ENCODE measurements around the gene VAV2.

The VAV2 gene

DNA sequence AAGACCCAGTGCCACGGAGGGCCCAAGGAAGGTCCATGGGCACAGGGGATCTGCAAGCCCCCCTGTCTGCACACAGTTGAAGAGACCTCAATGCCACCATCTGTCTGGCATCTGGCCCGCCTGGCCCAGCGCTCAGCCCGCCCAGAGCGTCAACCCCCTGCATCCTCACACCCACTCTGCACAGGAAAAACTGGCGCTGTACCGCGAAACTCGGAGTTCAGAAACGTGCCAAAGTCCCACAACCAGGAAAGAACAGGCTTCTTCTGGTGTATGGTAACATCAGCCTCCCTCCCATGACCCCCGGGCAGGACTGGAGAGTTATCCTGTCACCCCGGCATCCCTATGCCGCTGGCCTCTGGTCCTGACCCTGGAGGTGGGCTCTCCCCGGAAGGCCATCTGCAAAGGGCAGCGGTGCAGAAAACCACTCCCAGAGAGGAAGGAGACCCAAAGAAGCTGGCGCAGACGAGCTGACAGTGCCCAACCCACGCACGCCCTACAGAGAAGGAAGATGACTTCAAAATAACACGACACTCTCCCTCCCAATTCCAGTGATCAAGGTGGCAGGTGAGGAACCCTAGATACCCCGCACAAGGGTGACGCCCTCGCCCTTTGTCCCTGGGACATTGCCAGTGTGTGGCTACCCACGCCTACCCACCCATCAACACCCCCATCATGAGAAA lies 18.9 kb downstream of the VAV2 start:
- DNase-seq (ENCODE audit: low spot score) = no peak
- in situ Hi-C loops (cut with MboI; ENCODE audit: low sequenced_read_pairs, unreplicated experiment) = no loop called here
- TF ChIP-seq, protein P1, sequence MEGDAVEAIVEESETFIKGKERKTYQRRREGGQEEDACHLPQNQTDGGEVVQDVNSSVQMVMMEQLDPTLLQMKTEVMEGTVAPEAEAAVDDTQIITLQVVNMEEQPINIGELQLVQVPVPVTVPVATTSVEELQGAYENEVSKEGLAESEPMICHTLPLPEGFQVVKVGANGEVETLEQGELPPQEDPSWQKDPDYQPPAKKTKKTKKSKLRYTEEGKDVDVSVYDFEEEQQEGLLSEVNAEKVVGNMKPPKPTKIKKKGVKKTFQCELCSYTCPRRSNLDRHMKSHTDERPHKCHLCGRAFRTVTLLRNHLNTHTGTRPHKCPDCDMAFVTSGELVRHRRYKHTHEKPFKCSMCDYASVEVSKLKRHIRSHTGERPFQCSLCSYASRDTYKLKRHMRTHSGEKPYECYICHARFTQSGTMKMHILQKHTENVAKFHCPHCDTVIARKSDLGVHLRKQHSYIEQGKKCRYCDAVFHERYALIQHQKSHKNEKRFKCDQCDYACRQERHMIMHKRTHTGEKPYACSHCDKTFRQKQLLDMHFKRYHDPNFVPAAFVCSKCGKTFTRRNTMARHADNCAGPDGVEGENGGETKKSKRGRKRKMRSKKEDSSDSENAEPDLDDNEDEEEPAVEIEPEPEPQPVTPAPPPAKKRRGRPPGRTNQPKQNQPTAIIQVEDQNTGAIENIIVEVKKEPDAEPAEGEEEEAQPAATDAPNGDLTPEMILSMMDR (IDR thresholded peaks at IDR 0.05; ENCODE audit: borderline replicate concordance, control extremely low read depth, extremely low read depth, insufficient read depth, missing control alignments) = no peak

DNA sequence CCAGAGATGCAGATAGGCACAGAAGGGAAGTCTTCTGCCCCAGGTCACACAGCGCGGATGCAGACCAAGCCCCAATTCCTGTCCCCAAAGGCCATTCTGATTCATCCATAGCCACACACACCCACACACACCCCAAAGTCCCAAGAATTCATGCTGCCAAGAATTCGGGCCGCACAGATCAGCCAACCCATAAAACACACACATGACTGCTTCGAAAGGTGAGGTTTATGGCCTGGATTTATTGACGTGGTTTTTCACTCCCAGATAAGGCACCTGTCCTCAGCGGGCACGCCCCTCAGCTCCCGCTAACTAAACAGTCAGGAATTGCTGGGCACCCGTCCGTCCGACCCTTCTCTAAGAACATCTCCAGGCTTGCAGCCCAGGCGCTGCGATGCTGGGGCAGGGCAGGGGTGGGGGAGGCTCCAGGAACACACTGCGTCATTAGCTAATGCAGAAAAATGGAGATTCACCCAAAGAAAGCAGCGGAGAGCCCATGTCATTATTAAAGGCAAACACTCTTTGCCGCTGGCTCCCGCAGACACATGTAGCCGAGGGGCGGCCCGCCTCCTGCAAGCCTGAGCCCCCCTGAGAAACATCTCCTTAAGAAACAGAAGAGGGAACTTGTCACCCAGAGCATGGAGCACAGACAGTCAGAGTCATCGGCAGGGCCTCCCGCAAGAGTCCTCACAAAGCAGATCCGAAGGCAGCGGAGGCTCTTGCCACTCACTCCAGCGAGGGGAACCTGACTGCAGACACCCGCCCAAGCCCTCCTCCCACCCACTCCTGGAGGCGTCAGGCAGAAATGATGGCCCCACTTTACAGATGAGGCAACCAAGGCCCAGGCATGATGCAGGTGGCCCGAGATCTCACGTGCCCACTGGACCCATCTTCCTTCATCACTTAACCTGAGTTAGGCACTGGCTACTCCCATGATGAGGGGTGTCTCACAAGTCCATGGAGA lies 19.9 kb downstream of the VAV2 start:
- TF ChIP-seq, protein P1 (IDR thresholded peaks at IDR 0.05; ENCODE audit: borderline replicate concordance, control extremely low read depth, extremely low read depth, insufficient read depth, missing control alignments) = no peak
- no peak for DNase-seq (ENCODE audit: low spot score)
- in situ Hi-C loops (cut with MboI; ENCODE audit: low sequenced_read_pairs, unreplicated experiment) = no loop called here

DNA sequence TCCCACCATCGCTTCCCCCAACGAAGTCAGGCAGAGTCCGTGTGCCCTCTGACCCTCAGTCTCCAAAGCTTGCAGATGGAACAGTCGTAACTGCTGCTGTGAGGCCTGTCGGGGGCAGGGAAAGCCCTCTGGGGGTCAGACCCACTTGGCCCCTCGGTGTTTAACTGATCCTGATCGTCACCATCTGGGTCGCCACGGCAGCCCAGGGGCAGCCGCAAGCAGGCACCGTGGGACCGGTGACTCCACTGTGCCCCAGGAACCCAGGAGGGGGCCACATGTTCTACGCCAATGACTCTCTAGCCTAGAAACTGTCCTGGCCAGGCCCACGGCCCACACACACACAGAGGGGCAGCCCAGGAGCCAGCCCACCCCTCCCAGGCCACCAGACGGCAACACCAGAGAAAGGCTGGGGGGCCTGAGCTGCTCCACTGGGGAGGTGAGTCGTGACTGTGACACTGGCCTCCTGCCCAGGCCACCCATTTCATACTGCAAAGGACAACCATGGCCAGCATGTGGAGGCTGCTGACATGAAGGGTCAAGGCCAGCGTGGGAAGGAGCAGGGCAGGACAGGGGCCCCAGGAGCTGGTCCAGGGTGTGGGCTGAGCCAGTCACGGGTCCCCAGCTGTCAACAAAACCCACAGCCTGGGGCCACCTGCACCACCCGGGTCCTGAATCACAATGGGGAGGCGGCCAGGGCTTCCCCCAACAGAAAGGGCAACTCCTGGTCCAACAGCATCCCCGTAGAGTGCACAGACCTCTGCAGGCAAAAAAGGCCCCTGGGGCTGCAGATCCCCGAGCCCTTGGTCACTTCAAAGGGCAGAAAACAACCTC lies 20.8 kb downstream of the VAV2 start:
- DNase-seq (ENCODE audit: low spot score) = no peak
- TF ChIP-seq, protein P1 (IDR thresholded peaks at IDR 0.05; ENCODE audit: borderline replicate concordance, control extremely low read depth, extremely low read depth, insufficient read depth, missing control alignments) = no peak
- in situ Hi-C loops (cut with MboI; ENCODE audit: low sequenced_read_pairs, unreplicated experiment) = no loop called here

DNA sequence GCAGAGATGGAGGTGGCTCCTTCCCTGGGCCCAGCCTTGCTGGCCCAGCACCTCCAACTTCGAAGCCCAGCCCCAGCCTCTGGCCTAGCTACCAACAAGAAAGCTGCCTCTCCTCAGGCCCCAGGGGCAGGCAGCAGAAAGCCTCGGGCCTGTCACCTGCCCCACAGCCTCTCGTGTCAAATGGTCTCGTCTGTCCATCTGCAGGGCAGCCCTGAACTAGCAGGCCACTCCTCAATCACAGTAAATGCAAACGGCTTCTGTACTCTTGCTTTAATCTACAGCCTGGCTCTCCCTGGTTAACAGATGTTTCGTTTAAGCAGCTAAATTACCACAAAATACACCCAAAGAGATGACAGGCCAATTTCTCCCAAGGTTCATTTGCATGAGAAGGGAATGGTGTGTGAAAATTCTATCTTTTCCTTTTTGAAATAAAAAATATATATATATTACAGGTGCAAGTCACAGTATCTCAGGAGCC lies 21.5 kb downstream of the VAV2 start:
- TF ChIP-seq, protein P1 (IDR thresholded peaks at IDR 0.05; ENCODE audit: borderline replicate concordance, control extremely low read depth, extremely low read depth, insufficient read depth, missing control alignments) = no peak
- in situ Hi-C loops (cut with MboI; ENCODE audit: low sequenced_read_pairs, unreplicated experiment) = no loop called here
- no peak for DNase-seq (ENCODE audit: low spot score)

DNA sequence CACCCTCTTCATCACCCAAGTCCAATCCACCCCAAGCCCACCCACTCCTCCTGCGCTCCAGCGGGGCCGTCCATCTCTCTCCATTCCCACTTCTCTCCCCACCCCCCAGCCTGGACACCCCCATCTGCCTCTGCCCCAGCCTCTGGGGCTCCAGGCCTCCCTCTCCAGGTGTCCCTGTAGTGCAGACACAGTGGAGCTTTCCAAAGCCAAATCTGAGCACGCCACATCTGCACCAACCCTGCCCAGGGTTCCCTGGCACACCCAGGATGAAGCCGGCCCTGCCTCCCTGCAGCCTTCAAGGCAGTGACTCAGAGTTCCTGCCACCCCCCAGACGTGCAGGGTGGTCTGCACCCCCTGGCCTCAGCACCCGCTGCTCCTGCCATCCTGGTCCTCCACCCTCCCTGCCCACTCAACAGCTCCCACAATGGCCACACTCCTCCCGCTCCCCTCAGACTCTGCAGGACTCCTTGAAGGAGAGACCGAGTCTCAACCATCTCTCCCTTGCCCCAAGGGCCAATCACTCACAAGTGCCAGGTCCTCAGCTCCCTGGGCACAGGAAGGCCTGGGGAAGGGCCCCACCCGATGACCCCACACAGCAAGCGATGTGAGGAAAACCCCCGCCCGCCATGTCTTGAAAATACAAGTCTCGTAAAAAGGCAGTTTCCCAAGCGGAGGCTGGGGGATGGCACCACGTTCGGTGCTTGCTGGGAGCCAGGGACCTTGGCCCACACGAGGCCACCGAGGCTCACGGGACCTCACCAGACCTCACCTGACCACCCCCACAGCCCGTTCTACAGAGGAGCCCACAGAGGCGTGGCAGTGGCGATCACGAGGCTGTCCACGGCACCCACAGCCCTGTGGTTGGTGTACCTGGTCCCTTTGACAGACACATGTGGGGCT lies 22.2 kb downstream of the VAV2 start:
- in situ Hi-C loops (cut with MboI; ENCODE audit: low sequenced_read_pairs, unreplicated experiment) = no loop called here
- DNase-seq (ENCODE audit: low spot score) = no peak
- TF ChIP-seq, protein P1 (IDR thresholded peaks at IDR 0.05; ENCODE audit: borderline replicate concordance, control extremely low read depth, extremely low read depth, insufficient read depth, missing control alignments) = no peak

Data from GM13976 (cell line).